GM20000 (cell line): ENCODE data around the gene FRAS1.
"Not testable (repeated sequence)": the region's sequence is repeated elsewhere in the genome, so short reads cannot be mapped to it uniquely, and the experiment has no call there.

Experiments
- DNase-seq: peaks from one replicate; pipeline ENCODE4 v3.0.0; 2012; ENCODE audit warnings: low spot score
- CTCF ChIP-seq: IDR thresholded peaks from 2 replicates; pipeline ENCODE4 v1.5.1; 2012; ENCODE audit warnings: mild to moderate bottlenecking, control low read depth; ENCODE audit errors: extremely low read depth, missing control alignments

The FRAS1 gene

DNA sequence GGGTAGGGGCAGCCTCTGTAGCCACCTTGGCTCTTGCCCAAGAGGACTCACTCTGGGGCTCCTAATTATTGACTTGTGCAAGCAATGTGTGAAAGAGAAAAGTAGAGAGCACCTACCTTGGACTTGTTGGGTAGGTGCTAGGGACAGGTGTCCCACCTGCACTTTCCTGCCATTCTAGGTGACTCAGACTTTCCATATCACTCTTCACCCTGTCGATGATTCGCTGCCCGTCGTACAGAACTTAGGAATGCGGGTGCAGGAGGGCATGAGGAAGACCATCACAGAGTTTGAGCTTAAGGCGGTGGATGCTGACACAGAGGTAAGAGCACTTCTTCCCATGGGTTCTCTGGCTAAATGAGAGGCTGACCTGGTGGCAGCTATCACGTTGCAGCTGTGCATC, 407.1 kb downstream of the FRAS1 start:
- DNase-seq = no peak
- no peak for TF ChIP-seq CTCF

- DNase-seq = not testable (repeated sequence)
Observed at GRCh38 chr4:78467223-78467622, 410.1 kb downstream of the FRAS1 start.

DNA sequence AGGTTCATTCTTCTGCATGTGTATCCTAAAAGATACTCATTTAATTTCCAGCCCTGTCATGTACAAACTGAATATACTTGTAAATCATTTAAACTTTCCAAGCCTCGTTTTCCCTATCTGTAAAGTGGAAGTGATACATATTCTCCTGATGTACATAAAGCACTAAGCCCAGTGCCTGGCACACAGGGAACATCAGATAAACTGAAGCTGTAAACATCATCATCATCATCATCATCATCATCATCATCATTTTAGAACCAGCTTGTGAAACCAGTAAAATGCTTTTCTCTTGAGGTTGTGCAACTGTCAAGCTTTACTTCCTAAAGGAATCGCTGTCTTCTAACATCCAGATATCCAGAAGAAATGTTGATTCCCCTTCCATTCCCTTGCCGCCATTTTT, 411.1 kb downstream of the FRAS1 start:
- no peak for TF ChIP-seq CTCF
- no peak for DNase-seq

DNA sequence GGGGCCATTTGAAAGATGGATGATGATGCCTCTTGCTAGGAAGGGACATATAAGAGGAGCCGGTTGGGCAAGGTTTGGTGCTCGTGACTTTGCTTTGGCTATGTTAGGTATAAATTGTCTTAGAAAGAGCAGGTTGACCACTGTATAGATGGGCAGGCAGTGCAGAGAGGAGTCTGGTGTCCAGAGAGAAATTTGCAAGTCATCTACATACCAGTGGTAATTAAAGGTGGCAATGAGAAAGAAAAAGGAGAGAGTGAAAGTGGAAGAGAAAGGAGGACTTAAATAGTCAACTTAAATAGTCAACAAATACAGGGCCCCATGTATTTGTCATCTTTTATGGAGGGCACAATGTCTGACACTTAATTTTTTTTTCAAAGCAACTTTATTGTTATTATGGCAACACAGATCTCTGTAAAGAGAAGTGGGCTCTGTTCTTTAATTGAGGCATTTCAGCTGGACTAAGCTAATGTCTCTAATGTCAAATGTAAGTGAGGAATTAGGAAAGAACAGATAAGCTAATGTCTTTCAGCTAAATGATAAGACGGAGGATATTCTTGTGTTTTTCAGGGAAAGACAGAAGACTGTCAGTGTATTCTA, 419.1 kb downstream of the FRAS1 start:
- TF ChIP-seq CTCF = no peak
- DNase-seq = no peak

DNA sequence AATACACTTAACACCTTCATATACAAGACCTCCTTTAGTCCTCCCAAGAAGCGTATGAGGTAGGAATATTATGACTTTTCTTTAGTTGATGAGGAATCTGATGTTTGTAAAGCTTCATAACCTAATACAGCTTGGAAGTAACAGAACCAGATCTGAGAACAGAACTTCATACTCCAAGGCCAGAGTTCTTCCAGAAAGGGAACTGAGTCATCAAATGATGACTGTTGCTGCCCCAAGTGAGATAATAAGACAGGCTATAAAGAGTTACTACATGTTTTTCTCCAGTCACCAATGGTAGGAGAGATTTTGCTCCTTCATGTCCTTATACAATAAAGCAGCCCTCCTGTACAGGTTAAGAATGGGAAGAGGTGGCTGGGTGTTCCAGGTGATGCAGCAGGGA, 420.2 kb downstream of the FRAS1 start:
- TF ChIP-seq CTCF = no peak
- DNase-seq = no peak

GRCh38 chr4:78478523-78478922, 421.4 kb downstream of the FRAS1 start:
- no peak for DNase-seq
- TF ChIP-seq CTCF = no peak

- DNase-seq = no peak
- no peak for TF ChIP-seq CTCF
Observed at GRCh38 chr4:78480286-78480685, 423.2 kb downstream of the FRAS1 start.

DNA sequence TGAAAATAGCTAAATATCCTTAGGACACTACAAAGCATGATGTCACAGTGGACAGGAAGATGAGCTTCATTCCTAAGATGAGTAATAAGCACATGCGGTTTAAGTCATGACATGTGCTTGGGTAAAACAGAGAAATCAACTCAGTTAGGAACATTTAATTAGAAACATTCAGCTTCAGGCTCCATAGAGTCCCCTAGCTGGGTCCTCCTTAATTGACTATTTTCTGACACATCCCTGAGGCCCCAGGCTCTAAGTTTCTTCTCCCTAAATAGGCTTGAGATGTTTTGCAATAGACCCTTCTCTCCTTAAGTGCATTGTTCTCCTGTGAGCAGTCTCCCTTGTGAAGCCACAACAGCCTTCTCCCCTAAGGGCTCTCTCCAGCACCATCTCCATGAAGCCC, 424.1 kb downstream of the FRAS1 start:
- no peak for DNase-seq
- no peak for TF ChIP-seq CTCF
